ENCODE data around the gene C1QTNF6. TPM values are rescaled to one million over a fixed set of nuclear protein-coding genes. Genes with fewer than 3 reads are reported as not detected.

Gene C1QTNF6
- total and polyA plus RNA-seq, 2 experiments from 2014 or later: 1.7 to 2.3 TPM

DNA sequence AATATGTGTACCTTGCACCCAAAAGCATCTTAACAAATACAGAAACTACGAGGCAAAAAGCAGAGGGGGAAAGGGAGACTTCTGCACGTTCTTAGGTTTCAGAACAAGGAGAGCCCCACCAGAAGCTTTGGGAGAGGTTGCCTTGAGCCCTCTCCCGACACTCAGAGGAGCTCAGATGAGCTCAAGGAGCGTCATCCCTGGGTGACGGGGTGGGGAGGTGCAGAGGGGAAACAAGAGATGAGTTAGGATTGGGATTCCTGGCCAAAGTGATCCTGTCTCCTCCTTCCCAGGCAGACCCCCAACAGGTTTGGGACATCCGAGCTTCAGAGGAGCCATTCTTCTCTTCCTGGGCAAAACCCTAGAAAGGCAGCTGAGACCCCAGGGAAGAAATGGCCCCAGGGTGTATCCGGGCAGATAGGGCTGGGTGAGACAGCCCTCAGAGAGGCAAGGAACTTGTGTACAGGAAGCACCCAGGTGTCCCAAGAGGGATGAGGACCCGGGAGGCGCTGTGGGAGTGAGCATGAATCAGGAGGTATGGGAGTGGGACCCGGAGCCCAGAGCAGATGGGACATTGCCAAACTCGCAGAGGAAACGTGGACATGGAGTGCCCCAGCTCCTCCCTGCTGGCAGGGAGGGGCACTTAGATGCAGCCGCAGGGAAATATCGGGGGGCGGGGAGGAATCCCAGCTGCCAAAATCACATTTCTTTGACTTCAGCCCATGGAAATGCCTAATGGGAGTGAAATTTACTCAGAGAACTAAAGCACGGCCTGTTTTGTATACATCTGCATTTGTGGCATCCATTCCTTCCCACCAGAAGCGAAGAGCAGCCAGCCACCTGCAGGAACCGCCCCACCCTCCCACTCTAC, 12.4 kb downstream of the C1QTNF6 start:
- Histone ChIP-seq H3K4me2 (no peak overlapping the region), H3K4me3 (no peak overlapping the region), H3K9me2 (ENCODE audit: insufficient read depth) (no peaks in the 10 kb centered on the region), H4K20me1 (replicated peaks; ENCODE audit: insufficient read depth) (no peaks in the 10 kb centered on the region), H3K36me3 (ENCODE audit: insufficient read depth) (no peaks in the 10 kb centered on the region), H2AFZ (no peak overlapping the region), H3K4me1 (ENCODE audit: insufficient read depth) (peaks cover 15% of the 10 kb centered on the region), H3K27me3 (ENCODE audit: insufficient read depth) (no peaks in the 10 kb centered on the region), H3F3A (replicated peaks; ENCODE audit: low read depth) (no peaks in the 10 kb centered on the region), H3K27ac (ENCODE audit: low read depth) (no peak overlapping the region), H3K79me2 (replicated peaks; ENCODE audit: insufficient read depth) (no peaks in the 10 kb centered on the region)
- no peak overlapping the region for H3K4me3 Mint-ChIP-seq
- no peaks in the 10 kb centered on the region for H3K36me3 Mint-ChIP-seq (ENCODE audit: low read depth)
- no peak overlapping the region for H3K27ac Mint-ChIP-seq
- H3K9me3 Mint-ChIP-seq: no peaks in the 10 kb centered on the region
- ATAC-seq (no peak), DNase-seq (ENCODE audit: low spot score) (no peak)
- peaks cover 7% of the 10 kb centered on the region for H3K27me3 Mint-ChIP-seq (ENCODE audit: insufficient read depth, low read depth, poor library complexity)
- TF ChIP-seq CREB1 (CRISPR knock-in tag; IDR thresholded peaks at IDR 0.05; ENCODE audit: low read depth): no peak
- TF ChIP-seq ZNF114 (CRISPR knock-in tag; IDR thresholded peaks at IDR 0.05): no peak
- no peak for TF ChIP-seq JUNB (IDR thresholded peaks at IDR 0.05; ENCODE audit: unreplicated experiment)
- TF ChIP-seq, protein P1, sequence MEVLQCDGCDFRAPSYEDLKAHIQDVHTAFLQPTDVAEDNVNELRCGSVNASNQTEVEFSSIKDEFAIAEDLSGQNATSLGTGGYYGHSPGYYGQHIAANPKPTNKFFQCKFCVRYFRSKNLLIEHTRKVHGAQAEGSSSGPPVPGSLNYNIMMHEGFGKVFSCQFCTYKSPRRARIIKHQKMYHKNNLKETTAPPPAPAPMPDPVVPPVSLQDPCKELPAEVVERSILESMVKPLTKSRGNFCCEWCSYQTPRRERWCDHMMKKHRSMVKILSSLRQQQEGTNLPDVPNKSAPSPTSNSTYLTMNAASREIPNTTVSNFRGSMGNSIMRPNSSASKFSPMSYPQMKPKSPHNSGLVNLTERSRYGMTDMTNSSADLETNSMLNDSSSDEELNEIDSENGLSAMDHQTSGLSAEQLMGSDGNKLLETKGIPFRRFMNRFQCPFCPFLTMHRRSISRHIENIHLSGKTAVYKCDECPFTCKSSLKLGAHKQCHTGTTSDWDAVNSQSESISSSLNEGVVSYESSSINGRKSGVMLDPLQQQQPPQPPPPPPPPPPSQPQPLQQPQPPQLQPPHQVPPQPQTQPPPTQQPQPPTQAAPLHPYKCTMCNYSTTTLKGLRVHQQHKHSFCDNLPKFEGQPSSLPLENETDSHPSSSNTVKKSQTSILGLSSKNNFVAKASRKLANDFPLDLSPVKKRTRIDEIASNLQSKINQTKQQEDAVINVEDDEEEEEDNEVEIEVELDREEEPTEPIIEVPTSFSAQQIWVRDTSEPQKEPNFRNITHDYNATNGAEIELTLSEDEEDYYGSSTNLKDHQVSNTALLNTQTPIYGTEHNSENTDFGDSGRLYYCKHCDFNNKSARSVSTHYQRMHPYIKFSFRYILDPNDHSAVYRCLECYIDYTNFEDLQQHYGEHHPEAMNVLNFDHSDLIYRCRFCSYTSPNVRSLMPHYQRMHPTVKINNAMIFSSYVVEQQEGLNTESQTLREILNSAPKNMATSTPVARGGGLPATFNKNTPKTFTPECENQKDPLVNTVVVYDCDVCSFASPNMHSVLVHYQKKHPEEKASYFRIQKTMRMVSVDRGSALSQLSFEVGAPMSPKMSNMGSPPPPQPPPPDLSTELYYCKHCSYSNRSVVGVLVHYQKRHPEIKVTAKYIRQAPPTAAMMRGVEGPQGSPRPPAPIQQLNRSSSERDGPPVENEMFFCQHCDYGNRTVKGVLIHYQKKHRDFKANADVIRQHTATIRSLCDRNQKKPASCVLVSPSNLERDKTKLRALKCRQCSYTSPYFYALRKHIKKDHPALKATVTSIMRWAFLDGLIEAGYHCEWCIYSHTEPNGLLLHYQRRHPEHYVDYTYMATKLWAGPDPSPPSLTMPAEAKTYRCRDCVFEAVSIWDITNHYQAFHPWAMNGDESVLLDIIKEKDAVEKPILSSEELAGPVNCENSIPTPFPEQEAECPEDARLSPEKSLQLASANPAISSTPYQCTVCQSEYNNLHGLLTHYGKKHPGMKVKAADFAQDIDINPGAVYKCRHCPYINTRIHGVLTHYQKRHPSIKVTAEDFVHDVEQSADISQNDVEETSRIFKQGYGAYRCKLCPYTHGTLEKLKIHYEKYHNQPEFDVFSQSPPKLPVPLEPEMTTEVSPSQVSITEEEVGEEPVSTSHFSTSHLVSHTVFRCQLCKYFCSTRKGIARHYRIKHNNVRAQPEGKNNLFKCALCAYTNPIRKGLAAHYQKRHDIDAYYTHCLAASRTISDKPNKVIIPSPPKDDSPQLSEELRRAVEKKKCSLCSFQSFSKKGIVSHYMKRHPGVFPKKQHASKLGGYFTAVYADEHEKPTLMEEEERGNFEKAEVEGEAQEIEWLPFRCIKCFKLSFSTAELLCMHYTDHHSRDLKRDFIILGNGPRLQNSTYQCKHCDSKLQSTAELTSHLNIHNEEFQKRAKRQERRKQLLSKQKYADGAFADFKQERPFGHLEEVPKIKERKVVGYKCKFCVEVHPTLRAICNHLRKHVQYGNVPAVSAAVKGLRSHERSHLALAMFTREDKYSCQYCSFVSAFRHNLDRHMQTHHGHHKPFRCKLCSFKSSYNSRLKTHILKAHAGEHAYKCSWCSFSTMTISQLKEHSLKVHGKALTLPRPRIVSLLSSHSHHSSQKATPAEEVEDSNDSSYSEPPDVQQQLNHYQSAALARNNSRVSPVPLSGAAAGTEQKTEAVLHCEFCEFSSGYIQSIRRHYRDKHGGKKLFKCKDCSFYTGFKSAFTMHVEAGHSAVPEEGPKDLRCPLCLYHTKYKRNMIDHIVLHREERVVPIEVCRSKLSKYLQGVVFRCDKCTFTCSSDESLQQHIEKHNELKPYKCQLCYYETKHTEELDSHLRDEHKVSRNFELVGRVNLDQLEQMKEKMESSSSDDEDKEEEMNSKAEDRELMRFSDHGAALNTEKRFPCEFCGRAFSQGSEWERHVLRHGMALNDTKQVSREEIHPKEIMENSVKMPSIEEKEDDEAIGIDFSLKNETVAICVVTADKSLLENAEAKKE (CRISPR knock-in tag; IDR thresholded peaks at IDR 0.05): no peak
- TF ChIP-seq, protein P2, sequence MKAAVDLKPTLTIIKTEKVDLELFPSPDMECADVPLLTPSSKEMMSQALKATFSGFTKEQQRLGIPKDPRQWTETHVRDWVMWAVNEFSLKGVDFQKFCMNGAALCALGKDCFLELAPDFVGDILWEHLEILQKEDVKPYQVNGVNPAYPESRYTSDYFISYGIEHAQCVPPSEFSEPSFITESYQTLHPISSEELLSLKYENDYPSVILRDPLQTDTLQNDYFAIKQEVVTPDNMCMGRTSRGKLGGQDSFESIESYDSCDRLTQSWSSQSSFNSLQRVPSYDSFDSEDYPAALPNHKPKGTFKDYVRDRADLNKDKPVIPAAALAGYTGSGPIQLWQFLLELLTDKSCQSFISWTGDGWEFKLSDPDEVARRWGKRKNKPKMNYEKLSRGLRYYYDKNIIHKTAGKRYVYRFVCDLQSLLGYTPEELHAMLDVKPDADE (IDR thresholded peaks at IDR 0.05): no peak
- no peak for TF ChIP-seq NANOG (IDR thresholded peaks at IDR 0.05; ENCODE audit: borderline replicate concordance)
- TF ChIP-seq EZH2phosphoT487 (IDR thresholded peaks at IDR 0.05; ENCODE audit: unreplicated experiment): no peak
- no peak for TF ChIP-seq STAT1 (IDR thresholded peaks at IDR 0.05; ENCODE audit: unreplicated experiment)
- no peak for TF ChIP-seq ZNF331 (CRISPR knock-in tag; IDR thresholded peaks at IDR 0.05; ENCODE audit: low read depth)
- TF ChIP-seq, protein P3, sequence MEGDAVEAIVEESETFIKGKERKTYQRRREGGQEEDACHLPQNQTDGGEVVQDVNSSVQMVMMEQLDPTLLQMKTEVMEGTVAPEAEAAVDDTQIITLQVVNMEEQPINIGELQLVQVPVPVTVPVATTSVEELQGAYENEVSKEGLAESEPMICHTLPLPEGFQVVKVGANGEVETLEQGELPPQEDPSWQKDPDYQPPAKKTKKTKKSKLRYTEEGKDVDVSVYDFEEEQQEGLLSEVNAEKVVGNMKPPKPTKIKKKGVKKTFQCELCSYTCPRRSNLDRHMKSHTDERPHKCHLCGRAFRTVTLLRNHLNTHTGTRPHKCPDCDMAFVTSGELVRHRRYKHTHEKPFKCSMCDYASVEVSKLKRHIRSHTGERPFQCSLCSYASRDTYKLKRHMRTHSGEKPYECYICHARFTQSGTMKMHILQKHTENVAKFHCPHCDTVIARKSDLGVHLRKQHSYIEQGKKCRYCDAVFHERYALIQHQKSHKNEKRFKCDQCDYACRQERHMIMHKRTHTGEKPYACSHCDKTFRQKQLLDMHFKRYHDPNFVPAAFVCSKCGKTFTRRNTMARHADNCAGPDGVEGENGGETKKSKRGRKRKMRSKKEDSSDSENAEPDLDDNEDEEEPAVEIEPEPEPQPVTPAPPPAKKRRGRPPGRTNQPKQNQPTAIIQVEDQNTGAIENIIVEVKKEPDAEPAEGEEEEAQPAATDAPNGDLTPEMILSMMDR (conservative IDR thresholded peaks at IDR 0.05; ENCODE audit: low read depth in 2 of 2): no peak
- TF ChIP-seq, protein P4, sequence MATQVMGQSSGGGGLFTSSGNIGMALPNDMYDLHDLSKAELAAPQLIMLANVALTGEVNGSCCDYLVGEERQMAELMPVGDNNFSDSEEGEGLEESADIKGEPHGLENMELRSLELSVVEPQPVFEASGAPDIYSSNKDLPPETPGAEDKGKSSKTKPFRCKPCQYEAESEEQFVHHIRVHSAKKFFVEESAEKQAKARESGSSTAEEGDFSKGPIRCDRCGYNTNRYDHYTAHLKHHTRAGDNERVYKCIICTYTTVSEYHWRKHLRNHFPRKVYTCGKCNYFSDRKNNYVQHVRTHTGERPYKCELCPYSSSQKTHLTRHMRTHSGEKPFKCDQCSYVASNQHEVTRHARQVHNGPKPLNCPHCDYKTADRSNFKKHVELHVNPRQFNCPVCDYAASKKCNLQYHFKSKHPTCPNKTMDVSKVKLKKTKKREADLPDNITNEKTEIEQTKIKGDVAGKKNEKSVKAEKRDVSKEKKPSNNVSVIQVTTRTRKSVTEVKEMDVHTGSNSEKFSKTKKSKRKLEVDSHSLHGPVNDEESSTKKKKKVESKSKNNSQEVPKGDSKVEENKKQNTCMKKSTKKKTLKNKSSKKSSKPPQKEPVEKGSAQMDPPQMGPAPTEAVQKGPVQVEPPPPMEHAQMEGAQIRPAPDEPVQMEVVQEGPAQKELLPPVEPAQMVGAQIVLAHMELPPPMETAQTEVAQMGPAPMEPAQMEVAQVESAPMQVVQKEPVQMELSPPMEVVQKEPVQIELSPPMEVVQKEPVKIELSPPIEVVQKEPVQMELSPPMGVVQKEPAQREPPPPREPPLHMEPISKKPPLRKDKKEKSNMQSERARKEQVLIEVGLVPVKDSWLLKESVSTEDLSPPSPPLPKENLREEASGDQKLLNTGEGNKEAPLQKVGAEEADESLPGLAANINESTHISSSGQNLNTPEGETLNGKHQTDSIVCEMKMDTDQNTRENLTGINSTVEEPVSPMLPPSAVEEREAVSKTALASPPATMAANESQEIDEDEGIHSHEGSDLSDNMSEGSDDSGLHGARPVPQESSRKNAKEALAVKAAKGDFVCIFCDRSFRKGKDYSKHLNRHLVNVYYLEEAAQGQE (IDR thresholded peaks at IDR 0.05; ENCODE audit: unreplicated experiment): no peak
- TF ChIP-seq POLR2AphosphoS5 (IDR thresholded peaks at IDR 0.05; ENCODE audit: low read depth): no peak
- TF ChIP-seq EZH2 (IDR thresholded peaks at IDR 0.05; ENCODE audit: low read depth, unreplicated experiment): no peak
- peaks cover 28% of the 10 kb centered on the region for H3K4me1 Mint-ChIP-seq
